Dermis blood vessel endothelial cell (primary cell): ENCODE results near the gene CCL28. TPM values are rescaled to one million over a fixed set of nuclear protein-coding genes. Genes with fewer than 3 reads are reported as not detected.
A peak's percentile ranks its signal among the peaks of the same experiment; 100 is the strongest.
"Not testable (repeated sequence)": the region's sequence is repeated elsewhere in the genome, so short reads cannot be mapped to it uniquely, and the experiment has no call there.

Source experiments
- DNase-seq: peaks from one replicate; pipeline ENCODE4 v3.0.0; 2010
- total RNA-seq: library from RNA; depleted of rRNA; stranded (reverse); fragments of >200 nt; gene quantifications from 2 replicates; pipeline ENCODE4 v1.2.3, GENCODE V29; 2014

The CCL28 gene
- total RNA-seq, 1 donor from 2014 or later = 1.2 TPM

GRCh38 chr5:43409809-43410271 lies 2.4 kb downstream of the CCL28 start:
- DNase-seq = no peak

GRCh38 chr5:43402524-43403066 lies 9.6 kb downstream of the CCL28 start:
- not testable (repeated sequence) for DNase-seq

GRCh38 chr5:43401827-43402226 lies 10.4 kb downstream of the CCL28 start:
- peak; percentile 11 for DNase-seq

- DNase-seq = no peak
Observed at GRCh38 chr5:43400082-43400481, 12.1 kb downstream of the CCL28 start.

GRCh38 chr5:43396762-43397304 lies 15.4 kb downstream of the CCL28 start:
- DNase-seq = peak; percentile 17

- no peak for DNase-seq
Observed at GRCh38 chr5:43390471-43390870, 21.7 kb downstream of the CCL28 start.

- DNase-seq = peak; percentile 83
Observed at GRCh38 chr5:43389679-43390329, 22.4 kb downstream of the CCL28 start.

GRCh38 chr5:43386960-43387362 lies 25.2 kb downstream of the CCL28 start:
- DNase-seq = no peak

- DNase-seq = no peak
Observed at GRCh38 chr5:43376496-43377140, 35.6 kb downstream of the CCL28 start.

GRCh38 chr5:43371821-43372220 lies 40.4 kb downstream of the CCL28 start:
- no peak for DNase-seq

- no peak for DNase-seq
Observed at GRCh38 chr5:43370352-43370751, 41.8 kb downstream of the CCL28 start.

GRCh38 chr5:43369651-43370050 lies 42.5 kb downstream of the CCL28 start:
- no peak for DNase-seq

- DNase-seq = peak; percentile 38
Observed at GRCh38 chr5:43367909-43368669, 44.1 kb downstream of the CCL28 start.

GRCh38 chr5:43367453-43367852 lies 44.7 kb downstream of the CCL28 start:
- no peak for DNase-seq

- not testable (repeated sequence) for DNase-seq
Observed at GRCh38 chr5:43366680-43367246, 45.4 kb downstream of the CCL28 start.

GRCh38 chr5:43365155-43365554 lies 47.0 kb downstream of the CCL28 start:
- DNase-seq = not testable (repeated sequence)

GRCh38 chr5:43363445-43364152 lies 48.6 kb downstream of the CCL28 start:
- no peak for DNase-seq

GRCh38 chr5:43362725-43363435 lies 49.3 kb downstream of the CCL28 start:
- DNase-seq = no peak

GRCh38 chr5:43358726-43359125 lies 53.5 kb downstream of the CCL28 start:
- no peak for DNase-seq

- no peak for DNase-seq
Observed at GRCh38 chr5:43358301-43358700, 53.9 kb downstream of the CCL28 start.

- DNase-seq = no peak
Observed at GRCh38 chr5:43357878-43358281, 54.3 kb downstream of the CCL28 start.
